Large intestine (tissue), 3 donors: Measurements from ENCODE around the gene C11orf68. TPM values are rescaled to one million over a fixed set of nuclear protein-coding genes. Genes with fewer than 3 reads are reported as not detected.
"Not testable (repeated sequence)": the region's sequence is repeated elsewhere in the genome, so short reads cannot be mapped to it uniquely, and the experiment has no call there.

Experiments used
- DNase-seq, 2 donors: peaks; one replicate each; pipeline versions ENCODE4 v3.0.0 to v3.0.0-alpha.2; 2013
- H3K27ac ChIP-seq: one replicate; pipeline ENCODE4 v1.5.1; 2013; ENCODE audit warnings: low read length
- H3K27me3 ChIP-seq: 2 replicates; pipeline ENCODE4 v1.6.1; 2013; ENCODE audit warnings: low read length; ENCODE audit not compliant: control insufficient read depth, insufficient read depth
- H3K36me3 ChIP-seq: 2 replicates; pipeline ENCODE4 v1.6.1; 2013; ENCODE audit warnings: low read length; ENCODE audit not compliant: control insufficient read depth, insufficient read depth
- H3K4me1 ChIP-seq: one replicate; pipeline ENCODE4 v1.6.1; 2013; ENCODE audit warnings: low read length; ENCODE audit not compliant: control insufficient read depth, insufficient read depth
- H3K4me3 ChIP-seq: one replicate; pipeline ENCODE4 v1.5.1; 2013; ENCODE audit warnings: low read length
- H3K9me3 ChIP-seq: one replicate; pipeline ENCODE4 v1.6.1; 2013; ENCODE audit warnings: mild to moderate bottlenecking, low read depth, low read length, moderate library complexity; ENCODE audit not compliant: control insufficient read depth
- WGBS: methylation state at CpG from one replicate; pipeline ENCODE4 v1.1.5; 2013; ENCODE audit warnings: low lambda C conversion rate; ENCODE audit not compliant: insufficient coverage; 5-methylcytosine and 5-hydroxymethylcytosine counted together
- polyA plus RNA-seq: library from polyadenylated mRNA; unstranded; fragments of 120-200 nt; gene quantifications from one replicate; pipeline ENCODE4 v1.2.1, GENCODE V29; 2013

The C11orf68 gene
- polyA plus RNA-seq, 1 donor = 30.3 TPM

- Histone ChIP-seq H3K27ac (no peak overlapping the region), H3K27me3 (no peaks in the 10 kb centered on the region), H3K9me3 (no peaks in the 10 kb centered on the region), H3K4me1 (peaks cover 10% of the 10 kb centered on the region), H3K36me3 (peaks cover 3% of the 10 kb centered on the region), H3K4me3 (no peak overlapping the region)
- no peak for DNase-seq
- WGBS = no CpG with 5 or more reads among the region's 17 CpGs
These were observed 40.0 kb upstream of the C11orf68 start for GRCh38 chr11:65958774-65959420.

DNA sequence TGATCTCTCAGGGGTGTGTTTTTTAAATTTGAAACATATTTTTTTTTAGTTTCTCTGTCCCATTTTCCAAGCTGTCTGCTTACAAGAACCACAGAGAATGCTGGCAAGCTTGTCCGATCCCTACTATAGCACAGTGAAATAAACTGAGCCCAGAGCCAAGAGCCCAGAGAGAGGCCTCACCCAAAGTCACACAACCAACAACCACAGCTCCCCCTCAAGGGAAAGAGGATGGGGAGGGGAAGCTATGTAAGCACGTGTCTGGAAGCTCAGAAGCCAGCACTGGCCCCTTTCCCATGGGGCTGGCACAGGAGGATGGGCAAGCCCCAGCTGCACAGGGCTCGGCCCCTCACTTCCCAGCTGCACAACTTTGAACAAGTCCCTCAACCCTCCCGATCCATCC lies 39.4 kb upstream of the C11orf68 start:
- Histone ChIP-seq H3K36me3 (no peaks in the 10 kb centered on the region), H3K4me3 (no peak overlapping the region), H3K27me3 (no peaks in the 10 kb centered on the region), H3K27ac (no peak overlapping the region), H3K9me3 (peaks cover 3% of the 10 kb centered on the region), H3K4me1 (peaks cover 10% of the 10 kb centered on the region)
- DNase-seq = no peak
- WGBS = no CpG with 5 or more reads among the region's 4 CpGs

DNA sequence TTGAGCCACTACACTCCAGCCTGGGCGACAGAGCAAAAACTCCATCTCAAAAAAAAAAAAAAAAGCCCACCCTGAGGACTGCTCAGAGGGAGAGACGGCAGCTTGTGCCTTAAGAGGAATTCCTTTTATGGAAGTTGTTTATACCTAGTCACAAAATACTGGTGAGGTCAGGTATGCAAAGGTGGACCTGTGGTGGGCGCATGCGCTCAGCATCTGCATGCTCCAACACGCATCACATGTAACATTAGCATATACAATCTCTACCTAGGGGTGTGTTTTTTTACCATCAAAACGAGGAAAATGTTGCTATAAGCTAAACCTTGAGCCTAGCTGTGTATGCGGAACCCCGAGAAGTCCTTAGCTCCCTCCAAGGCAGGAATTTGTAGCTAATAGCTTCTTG lies 35.9 kb upstream of the C11orf68 start:
- Histone ChIP-seq H3K27me3 (no peaks in the 10 kb centered on the region), H3K36me3 (no peaks in the 10 kb centered on the region), H3K4me3 (no peak overlapping the region), H3K27ac (no peak overlapping the region), H3K9me3 (peaks cover 4% of the 10 kb centered on the region), H3K4me1 (no peaks in the 10 kb centered on the region)
- no peak for DNase-seq
- WGBS = no CpG with 5 or more reads among the region's 8 CpGs

- Histone ChIP-seq H3K27me3 (no peaks in the 10 kb centered on the region), H3K36me3 (no peaks in the 10 kb centered on the region), H3K4me3 (no peak overlapping the region), H3K27ac (no peak overlapping the region), H3K4me1 (no peaks in the 10 kb centered on the region), H3K9me3 (peaks cover 4% of the 10 kb centered on the region)
- DNase-seq = no peak
- WGBS = no CpG with 5 or more reads among the region's 20 CpGs
These were observed 34.6 kb upstream of the C11orf68 start for GRCh38 chr11:65953471-65953870.

DNA sequence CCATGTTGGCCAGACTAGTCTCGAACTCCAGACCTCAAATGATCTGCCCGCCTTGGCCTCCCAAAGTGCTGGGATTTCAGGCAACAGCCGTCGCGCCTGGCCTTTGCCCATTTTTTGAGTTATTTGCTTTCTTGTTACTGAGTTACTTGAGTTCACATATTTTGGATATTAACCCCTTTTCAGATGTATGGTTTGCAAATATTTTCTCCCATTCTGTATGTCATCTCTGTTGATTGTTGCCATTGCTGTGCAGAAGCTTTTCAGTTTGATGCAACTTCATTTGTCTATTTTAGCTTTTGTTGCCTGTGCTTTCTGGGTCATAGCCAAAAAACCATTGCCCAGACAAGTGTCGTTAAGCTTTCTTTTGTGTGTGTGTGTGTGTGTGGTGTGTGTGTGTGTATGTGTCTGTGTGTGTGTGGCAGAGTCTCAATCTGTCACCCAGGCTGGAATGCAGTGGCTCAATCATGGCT lies 33.2 kb upstream of the C11orf68 start:
- no peaks in the 10 kb centered on the region for H3K36me3 ChIP-seq
- no peak for DNase-seq
- WGBS = no CpG with 5 or more reads among the region's 6 CpGs

DNA sequence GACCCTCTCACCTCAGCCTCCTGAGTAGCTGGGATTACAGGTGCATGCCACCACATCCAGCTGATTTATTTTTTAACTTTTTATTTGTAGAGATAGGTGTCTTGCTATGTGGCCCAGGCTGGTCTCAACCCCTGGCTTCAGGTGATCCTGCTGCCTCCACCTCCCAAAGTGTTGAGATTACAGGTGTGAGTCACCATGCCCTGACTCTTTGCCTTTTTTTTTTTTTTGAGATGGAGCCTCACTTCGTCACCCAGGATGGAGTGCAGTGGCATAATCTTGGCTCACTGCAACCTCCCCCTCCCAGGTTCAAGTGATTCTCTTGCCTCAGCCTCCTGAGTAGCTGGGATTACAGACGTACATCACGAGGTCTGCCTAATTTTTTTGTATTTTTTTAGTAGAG lies 32.8 kb upstream of the C11orf68 start:
- not testable (repeated sequence) for H3K27me3 ChIP-seq, H3K36me3 ChIP-seq, H3K27ac ChIP-seq, H3K4me1 ChIP-seq, H3K9me3 ChIP-seq, DNase-seq, H3K4me3 ChIP-seq
- 100% methylated on average over 1 of the region's 3 CpGs for WGBS

More for the DNA sequence above, 33.2 kb upstream of the C11orf68 start:
- Histone ChIP-seq H3K27ac (no peak overlapping the region), H3K4me3 (no peak overlapping the region), H3K4me1 (no peaks in the 10 kb centered on the region), H3K9me3 (peaks cover 4% of the 10 kb centered on the region), H3K27me3 (peaks cover 5% of the 10 kb centered on the region)

GRCh38 chr11:65950711-65951110 lies 31.8 kb upstream of the C11orf68 start:
- 100% methylated on average over 1 of the region's 5 CpGs for WGBS
- H3K4me1 ChIP-seq, H3K36me3 ChIP-seq, H3K9me3 ChIP-seq, H3K27ac ChIP-seq, DNase-seq, H3K4me3 ChIP-seq, H3K27me3 ChIP-seq: not testable (repeated sequence)

DNA sequence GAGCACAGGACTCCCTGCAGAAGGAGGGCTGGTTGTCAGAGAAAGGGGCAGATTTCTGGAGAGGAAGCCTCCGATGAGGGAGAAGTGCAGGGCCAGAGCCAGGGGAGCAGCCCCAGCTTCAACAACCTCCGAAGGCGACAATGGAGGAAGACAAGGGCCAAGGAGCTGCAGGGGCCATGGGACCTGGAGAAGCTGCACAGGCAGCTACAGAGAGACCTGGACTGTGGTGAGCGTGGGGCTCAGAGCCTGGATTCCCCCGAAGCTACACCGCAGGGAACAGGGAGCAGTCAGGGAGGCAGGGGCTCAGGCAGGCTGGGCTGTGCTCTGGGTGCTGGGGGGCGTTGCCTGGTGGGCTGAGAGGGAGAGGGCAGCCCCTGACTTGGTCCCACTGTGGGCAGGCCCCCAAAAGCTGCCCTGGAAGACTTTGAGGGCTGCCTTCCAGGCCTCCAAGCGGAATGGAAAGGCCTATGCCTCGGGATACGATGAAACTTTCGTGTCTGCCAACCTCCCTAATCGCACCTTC lies 28.8 kb upstream of the C11orf68 start:
- Histone ChIP-seq H3K36me3 (no peaks in the 10 kb centered on the region), H3K4me3 (no peak overlapping the region), H3K27me3 (peaks cover 5% of the 10 kb centered on the region), H3K4me1 (no peaks in the 10 kb centered on the region), H3K9me3 (no peaks in the 10 kb centered on the region), H3K27ac (no peak overlapping the region)
- DNase-seq = no peak
- WGBS = no CpG with 5 or more reads among the region's 12 CpGs

DNA sequence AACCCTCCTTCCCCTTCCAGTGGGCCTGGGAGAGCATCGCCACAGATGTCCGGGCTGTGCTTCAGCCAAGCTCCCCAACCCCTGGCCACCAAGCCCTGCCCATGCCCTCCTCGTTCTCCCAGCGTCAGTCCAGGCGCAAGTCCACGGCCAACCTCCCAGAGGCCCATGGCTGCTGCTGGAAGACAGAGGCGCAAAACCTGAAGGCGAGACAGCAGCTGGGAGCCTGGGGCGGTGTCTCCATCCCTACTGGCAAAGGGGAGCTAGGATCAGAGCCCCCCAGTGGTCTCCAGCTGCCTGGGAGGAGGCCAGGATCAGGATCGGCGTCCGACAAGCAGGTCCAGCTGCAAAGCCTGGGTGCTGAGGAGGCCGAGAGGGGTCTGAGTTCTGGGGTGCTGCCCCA lies 28.3 kb upstream of the C11orf68 start:
- Histone ChIP-seq H3K27ac (no peak overlapping the region), H3K36me3 (no peaks in the 10 kb centered on the region), H3K4me1 (no peaks in the 10 kb centered on the region), H3K9me3 (no peaks in the 10 kb centered on the region), H3K4me3 (no peak overlapping the region), H3K27me3 (peaks cover 10% of the 10 kb centered on the region)
- WGBS = no CpG with 5 or more reads among the region's 13 CpGs
- DNase-seq = no peak

GRCh38 chr11:65946655-65947054 lies 27.8 kb upstream of the C11orf68 start:
- no peaks in the 10 kb centered on the region for H3K4me1 ChIP-seq
- no peak overlapping the region for H3K27ac ChIP-seq
- H3K9me3 ChIP-seq = no peaks in the 10 kb centered on the region
- no peak overlapping the region for H3K4me3 ChIP-seq
- WGBS = no CpG with 5 or more reads among the region's 4 CpGs
- no peak for DNase-seq
- H3K36me3 ChIP-seq = no peaks in the 10 kb centered on the region
- H3K27me3 ChIP-seq = peaks cover 10% of the 10 kb centered on the region
